ENCODE results near the gene SLC51B. TPM values are rescaled to one million over a fixed set of nuclear protein-coding genes. Genes with fewer than 3 reads are reported as not detected.

SLC51B gene
- total RNA-seq, 2 experiments from 2014 or later: not detected

DNA sequence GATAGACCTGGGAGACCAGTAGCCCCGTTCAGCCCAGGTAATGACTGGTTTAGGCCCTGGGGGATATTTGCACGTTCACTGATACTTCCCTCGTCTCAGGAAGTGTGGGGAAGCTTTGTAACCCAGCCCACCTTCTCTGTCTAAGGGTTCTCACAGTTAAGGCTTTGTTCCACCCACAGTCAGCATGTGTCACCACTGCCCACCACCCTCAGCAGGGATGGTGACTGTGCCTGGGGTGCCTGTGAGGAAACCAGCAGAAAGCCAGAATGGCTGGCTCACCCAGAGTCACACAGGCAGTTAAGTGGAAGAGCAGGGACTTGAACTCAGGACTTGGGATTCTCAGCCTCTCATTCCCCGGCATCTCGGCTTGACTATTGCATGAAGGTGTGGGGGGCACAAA, 36.6 kb downstream of the SLC51B start:
- TF ChIP-seq CTCF (conservative IDR thresholded peaks at IDR 0.05; ENCODE audit: low read length) (no peak), EZH2phosphoT487 (IDR thresholded peaks at IDR 0.05; ENCODE audit: borderline replicate concordance, low read depth, low read length) (no peak)

DNA sequence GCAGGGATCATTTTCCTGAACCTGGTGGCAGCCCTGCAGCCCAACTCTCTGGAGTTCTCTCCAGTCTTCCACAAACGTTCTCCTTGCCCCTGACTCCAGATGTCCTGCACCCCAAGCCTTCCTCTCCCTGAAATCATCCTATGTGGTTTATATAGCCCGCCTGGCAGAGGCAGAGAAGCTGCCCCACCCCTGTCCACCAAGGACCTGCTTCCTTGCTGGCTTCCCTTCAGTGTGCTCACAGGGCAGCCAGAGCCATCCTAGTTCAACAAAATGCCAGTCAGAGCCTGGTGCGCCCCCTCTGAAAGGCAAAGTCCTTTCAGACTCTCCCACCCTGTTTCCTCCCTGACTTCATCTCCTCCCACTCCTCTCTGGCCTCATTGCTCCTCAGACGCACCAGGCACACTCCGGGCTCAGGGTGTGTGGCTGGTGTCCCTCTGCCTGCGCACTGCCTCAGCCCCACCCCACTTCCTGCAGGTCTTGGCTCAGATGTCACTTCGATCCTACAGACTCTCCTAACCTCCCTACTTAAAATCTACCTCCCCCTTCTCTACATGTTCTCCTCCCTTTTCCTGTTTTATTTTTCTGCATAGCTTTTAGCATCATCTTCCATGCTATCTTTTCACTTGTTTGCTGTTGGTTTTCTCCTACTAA, 37.2 kb downstream of the SLC51B start:
- Histone ChIP-seq H3K36me3 (ENCODE audit: insufficient read depth, low read length) (no peaks in the 10 kb centered on the region), H3K4me2 (ENCODE audit: low read length) (no peak overlapping the region), H3K27ac (ENCODE audit: low read depth, low read length, poor library complexity, severe bottlenecking) (no peak overlapping the region), H3K4me1 (ENCODE audit: insufficient read depth, low read length, poor library complexity, severe bottlenecking) (no peaks in the 10 kb centered on the region), H3K9me2 (ENCODE audit: insufficient read depth, low read length) (no peaks in the 10 kb centered on the region), H3K4me3 (ENCODE audit: low read depth, low read length, poor library complexity, severe bottlenecking) (no peak overlapping the region), H3K9me3 (ENCODE audit: low read length) (no peaks in the 10 kb centered on the region), H3K79me2 (ENCODE audit: insufficient read depth, low read depth, low read length) (no peaks in the 10 kb centered on the region), H2AFZ (ENCODE audit: low read length) (no peak overlapping the region), H4K20me1 (ENCODE audit: insufficient read depth, low read length) (no peaks in the 10 kb centered on the region)
- intact Hi-C loops (cut with micrococcal nuclease; ENCODE audit: unreplicated experiment): no loop called here
- ChIA-PET POLR2A (interaction anchor here (0.6 kb wide), 1 partner anchor 365 kb away, joined by 4 read pairs; no protein-coding TSS in a partner anchor), CTCF (ENCODE audit: unreplicated experiment) (no interaction called here)
- DNase-seq (ENCODE audit: low spot score): no peak
- TF ChIP-seq EZH2phosphoT487 (IDR thresholded peaks at IDR 0.05; ENCODE audit: borderline replicate concordance, low read depth, low read length): no peak
- no peak for TF ChIP-seq CTCF (conservative IDR thresholded peaks at IDR 0.05; ENCODE audit: low read length)
- BruUV-seq (replicated peaks): no TSS peak

More for the DNA sequence above, 36.6 kb downstream of the SLC51B start:
- Histone ChIP-seq H3K27ac (ENCODE audit: low read depth, low read length, poor library complexity, severe bottlenecking) (no peak overlapping the region), H4K20me1 (ENCODE audit: insufficient read depth, low read length) (no peaks in the 10 kb centered on the region), H3K4me3 (ENCODE audit: low read depth, low read length, poor library complexity, severe bottlenecking) (no peak overlapping the region), H3K4me2 (ENCODE audit: low read length) (no peak overlapping the region), H3K9me2 (ENCODE audit: insufficient read depth, low read length) (no peaks in the 10 kb centered on the region), H3K4me1 (ENCODE audit: insufficient read depth, low read length, poor library complexity, severe bottlenecking) (no peaks in the 10 kb centered on the region), H3K9me3 (ENCODE audit: low read length) (no peaks in the 10 kb centered on the region), H3K36me3 (ENCODE audit: insufficient read depth, low read length) (no peaks in the 10 kb centered on the region), H3K79me2 (ENCODE audit: insufficient read depth, low read depth, low read length) (no peaks in the 10 kb centered on the region), H2AFZ (ENCODE audit: low read length) (no peak overlapping the region)
- BruUV-seq (replicated peaks): no TSS peak
- CTCF ChIA-PET (ENCODE audit: unreplicated experiment): no interaction called here
- no peak for DNase-seq (ENCODE audit: low spot score)
- intact Hi-C loops (cut with micrococcal nuclease; ENCODE audit: unreplicated experiment): no loop called here
- POLR2A ChIA-PET: interaction anchor here (0.6 kb wide), 1 partner anchor 365 kb away, joined by 4 read pairs; no protein-coding TSS in a partner anchor

DNA sequence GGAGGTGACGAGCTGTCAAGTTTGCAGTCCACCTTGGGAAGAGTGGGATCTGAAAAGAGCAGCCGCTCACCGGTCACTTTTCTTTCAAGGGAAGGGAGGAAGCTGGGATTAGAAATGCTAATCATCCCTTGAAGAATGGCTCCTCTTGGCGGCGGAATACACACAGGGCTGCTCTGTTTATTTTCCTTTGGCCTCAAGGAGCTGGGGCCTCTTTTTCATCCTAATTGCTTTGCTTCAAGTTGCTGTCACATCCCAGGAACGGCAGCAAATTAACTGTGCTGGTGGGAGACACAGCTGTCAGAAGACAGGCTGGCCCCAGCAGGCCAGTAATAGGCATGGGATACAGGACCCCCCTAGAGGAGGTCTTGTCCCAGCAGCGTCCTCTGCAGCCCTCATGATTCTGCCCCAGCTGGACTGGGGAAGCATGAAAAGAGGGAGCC, 38.1 kb downstream of the SLC51B start:
- H3K79me2 ChIP-seq (ENCODE audit: insufficient read depth, low read depth, low read length): no peaks in the 10 kb centered on the region
- intact Hi-C loops (cut with micrococcal nuclease; ENCODE audit: unreplicated experiment): no loop called here
- H3K4me2 ChIP-seq (ENCODE audit: low read length): no peak overlapping the region
- no peaks in the 10 kb centered on the region for H3K36me3 ChIP-seq (ENCODE audit: insufficient read depth, low read length)
- no peak overlapping the region for H3K4me3 ChIP-seq (ENCODE audit: low read depth, low read length, poor library complexity, severe bottlenecking)
- no TSS peak for BruUV-seq (replicated peaks)
- POLR2A ChIA-PET: no interaction called here
- CTCF ChIA-PET (ENCODE audit: unreplicated experiment): no interaction called here
- H4K20me1 ChIP-seq (ENCODE audit: insufficient read depth, low read length): no peaks in the 10 kb centered on the region
- DNase-seq (ENCODE audit: low spot score): no peak
- no peaks in the 10 kb centered on the region for H3K9me3 ChIP-seq (ENCODE audit: low read length)
- no peaks in the 10 kb centered on the region for H3K9me2 ChIP-seq (ENCODE audit: insufficient read depth, low read length)
- no peak for TF ChIP-seq CTCF (conservative IDR thresholded peaks at IDR 0.05; ENCODE audit: low read length)
- no peak for TF ChIP-seq EZH2phosphoT487 (IDR thresholded peaks at IDR 0.05; ENCODE audit: borderline replicate concordance, low read depth, low read length)
- no peaks in the 10 kb centered on the region for H3K4me1 ChIP-seq (ENCODE audit: insufficient read depth, low read length, poor library complexity, severe bottlenecking)
- no peak overlapping the region for H3K27ac ChIP-seq (ENCODE audit: low read depth, low read length, poor library complexity, severe bottlenecking)
- no peak overlapping the region for H2AFZ ChIP-seq (ENCODE audit: low read length)

Data from OCI-LY7 (cell line).